C4-2B (cell line): ENCODE results near the gene ARRB2.

Experiments used
- H3K27ac ChIP-seq: fragments of 450-650 bp; 2 replicates; pipeline ENCODE4 v1.5.1; 2017
- CTCF ChIP-seq: fragments of 450-650 bp; conservative IDR thresholded peaks from 2 replicates; pipeline ENCODE4 v1.5.1; 2017; ENCODE audit warnings: mild to moderate bottlenecking
- ZFX ChIP-seq: fragments of 450-650 bp; IDR thresholded peaks from 2 replicates; pipeline ENCODE4 v1.6.1; 2017

The ARRB2 gene

GRCh38 chr17:4748686-4749085 lies 38.3 kb downstream of the ARRB2 start:
- TF ChIP-seq ZFX (no peak), CTCF (no peak)
- no peak overlapping the region for H3K27ac ChIP-seq

- no peak for TF ChIP-seq ZFX
- TF ChIP-seq CTCF = no peak
Observed at GRCh38 chr17:4750606-4751005, 40.2 kb downstream of the ARRB2 start.

GRCh38 chr17:4751932-4752331 lies 41.5 kb downstream of the ARRB2 start:
- TF ChIP-seq ZFX (no peak), CTCF (no peak)
- no peak overlapping the region for H3K27ac ChIP-seq

More at GRCh38 chr17:4750606-4751005, 40.2 kb downstream of the ARRB2 start:
- H3K27ac ChIP-seq = no peak overlapping the region

- no peak overlapping the region for H3K27ac ChIP-seq
- TF ChIP-seq CTCF = no peak
- no peak for TF ChIP-seq ZFX
Observed at GRCh38 chr17:4753392-4753791, 43.0 kb downstream of the ARRB2 start.

- TF ChIP-seq CTCF (no peak), ZFX (no peak)
- H3K27ac ChIP-seq = no peak overlapping the region
Observed at GRCh38 chr17:4759776-4760236, 49.4 kb downstream of the ARRB2 start.

GRCh38 chr17:4764595-4764994 lies 54.2 kb downstream of the ARRB2 start:
- no peak overlapping the region for H3K27ac ChIP-seq
- TF ChIP-seq ZFX (no peak), CTCF (no peak)

GRCh38 chr17:4766201-4766600 lies 55.8 kb downstream of the ARRB2 start:
- no peak overlapping the region for H3K27ac ChIP-seq
- TF ChIP-seq ZFX = no peak
- TF ChIP-seq CTCF = no peak
